GM12878 (cell line): ENCODE results near the gene MEIOC.

Experiments used
- BRCA1 ChIP-seq: IDR thresholded peaks from 2 replicates; pipeline ENCODE4 v1.6.1; 2011; ENCODE audit warnings: low read depth, low read length, improper control_type of control experiment
- CREM ChIP-seq: IDR thresholded peaks from 2 replicates; pipeline ENCODE4 v1.6.1; 2014; ENCODE audit warnings: antibody characterized with exemption, low read depth
- CTCF ChIP-seq, 3 experiments: IDR thresholded peaks in 2 of 3; conservative IDR thresholded peaks in 1 of 3; 2 replicates each; pipeline ENCODE4 v1.5.1; 2011; ENCODE audit warnings: low read depth in 3 of 3, low read length in 3 of 3, mild to moderate bottlenecking in 3 of 3, control low read depth in 2 of 3, moderate library complexity in 2 of 3, inconsistent platforms in 1 of 3, mixed read lengths in 1 of 3; ENCODE audit not compliant: control insufficient read depth in 2 of 3, insufficient read depth in 1 of 3; ENCODE audit errors: extremely low read depth in 1 of 3
- ESRRA ChIP-seq: IDR thresholded peaks from 2 replicates; pipeline ENCODE4 v1.6.1; 2012; ENCODE audit warnings: mild to moderate bottlenecking, low read length, improper control_type of control experiment
- GATAD2B ChIP-seq: fragments of 450-650 bp; conservative IDR thresholded peaks from 2 replicates; pipeline ENCODE4 v1.6.1; 2017; ENCODE audit warnings: low read depth, mild to moderate bottlenecking, moderate library complexity
- MXI1 ChIP-seq: fragments of 150-350 bp; IDR thresholded peaks from 2 replicates; pipeline ENCODE4 v1.6.1; 2011; ENCODE audit warnings: low read depth, mild to moderate bottlenecking, inconsistent platforms, low read length, improper control_type of control experiment
- MYC ChIP-seq: IDR thresholded peaks from 2 replicates; pipeline ENCODE4 v1.6.1; 2011; ENCODE audit warnings: mild to moderate bottlenecking, low read length, moderate library complexity, inconsistent platforms; ENCODE audit not compliant: insufficient read depth, insufficient replicate concordance, insufficient read length, severe bottlenecking
- PBX3 ChIP-seq: IDR thresholded peaks from 2 replicates; pipeline ENCODE4 v1.6.1; 2011; ENCODE audit warnings: mild to moderate bottlenecking, low read depth, low read length, moderate library complexity; ENCODE audit not compliant: insufficient replicate concordance
- POLR2A ChIP-seq: IDR thresholded peaks from 2 replicates; pipeline ENCODE4 v1.6.1; 2011; ENCODE audit warnings: low read depth, mild to moderate bottlenecking, low read length
- SUPT20H ChIP-seq: IDR thresholded peaks from 2 replicates; pipeline ENCODE4 v1.6.1; 2011; ENCODE audit warnings: low read depth, mild to moderate bottlenecking, low read length, moderate library complexity, borderline replicate concordance; ENCODE audit not compliant: control insufficient read depth
- SUZ12 ChIP-seq: fragments of 200-600 bp; sonication (generic); IDR thresholded peaks from one replicate; pipeline ENCODE4 v1.6.1; 2018; ENCODE audit warnings: antibody characterized with exemption, mild to moderate bottlenecking; ENCODE audit not compliant: unreplicated experiment
- ZBTB33 ChIP-seq: fragments of 450-650 bp; IDR thresholded peaks from 2 replicates; pipeline ENCODE4 v1.6.1; 2017; ENCODE audit warnings: mild to moderate bottlenecking
- ZNF274 ChIP-seq: IDR thresholded peaks from one replicate; pipeline ENCODE4 v1.8.0; 2011; ENCODE audit not compliant: insufficient read length, insufficient read depth

DNA sequence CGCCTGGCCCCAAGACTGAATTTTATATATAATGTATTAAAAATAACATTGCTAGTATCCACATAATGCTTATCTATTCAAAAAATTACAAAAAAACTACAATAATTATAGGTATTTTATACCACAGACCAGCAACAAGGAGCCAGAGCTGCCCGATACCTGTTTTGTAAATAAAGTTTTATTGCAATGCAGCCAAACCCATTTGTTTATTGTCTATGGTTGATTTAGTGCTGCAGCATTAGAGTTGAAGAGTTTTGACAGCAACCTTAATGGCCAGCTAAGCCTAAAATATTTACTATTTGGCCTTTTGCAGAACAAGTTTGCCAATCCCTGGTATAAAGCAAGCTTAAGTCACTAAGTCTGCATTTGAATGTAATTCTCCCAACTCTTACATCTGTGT, 5.6 kb downstream of the MEIOC start:
- TF ChIP-seq ZNF274 (no peak), CREM (no peak), ESRRA (no peak), MYC (no peak), SUZ12 (no peak), PBX3 (no peak), SUPT20H (no peak), ZBTB33 (no peak), BRCA1 (no peak), POLR2A (no peak), MXI1 (no peak), GATAD2B (no peak), CTCF (IDR thresholded peaks at IDR 0.05 in 2 of 3, conservative IDR thresholded peaks at IDR 0.05 in 1 of 3; ENCODE audit: control insufficient read depth in 2 of 3, extremely low read depth in 1 of 3, insufficient read depth in 1 of 3, low read depth in 3 of 3, low read length in 3 of 3) (no peak)
